MM.1S (cell line): ENCODE measurements around the gene CHN2.

Experiments used
- EZH2 ChIP-seq: fragments of 300-600 bp; sonication (generic); optimal IDR thresholded peaks from 2 replicates; pipeline ENCODE3; 2017; ENCODE audit warnings: low read depth, mild to moderate bottlenecking, antibody characterized with exemption, low read length, mixed read lengths
- EZH2phosphoT487 ChIP-seq: fragments of 300-600 bp; sonication (generic); IDR thresholded peaks from 2 replicates; pipeline ENCODE4 v1.6.1; 2018; ENCODE audit warnings: antibody characterized with exemption, low read length
- TF ChIP-seq, protein P1 (sequence below): fragments of 300-600 bp; sonication (generic); IDR thresholded peaks from 2 replicates; pipeline ENCODE4 v1.5.1; 2016; ENCODE audit warnings: antibody characterized with exemption, low read length, mixed read lengths

DNA sequence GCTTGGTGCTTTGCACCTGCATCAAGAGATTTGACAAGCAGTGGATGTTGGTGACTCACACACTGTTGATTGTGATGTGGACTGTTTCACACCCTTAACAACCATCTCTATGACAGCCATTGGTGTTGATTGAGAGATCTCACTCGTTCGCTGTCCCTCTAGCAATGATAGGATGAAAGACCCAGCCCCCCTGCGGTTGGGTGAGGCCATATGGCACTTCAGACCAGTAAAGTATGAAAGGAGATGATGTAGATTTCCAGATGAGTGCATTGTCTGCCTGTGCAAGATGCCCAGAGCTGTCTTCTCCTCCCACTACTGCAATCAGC lies 230.4 kb downstream of the CHN2 start:
- TF ChIP-seq, protein P1, sequence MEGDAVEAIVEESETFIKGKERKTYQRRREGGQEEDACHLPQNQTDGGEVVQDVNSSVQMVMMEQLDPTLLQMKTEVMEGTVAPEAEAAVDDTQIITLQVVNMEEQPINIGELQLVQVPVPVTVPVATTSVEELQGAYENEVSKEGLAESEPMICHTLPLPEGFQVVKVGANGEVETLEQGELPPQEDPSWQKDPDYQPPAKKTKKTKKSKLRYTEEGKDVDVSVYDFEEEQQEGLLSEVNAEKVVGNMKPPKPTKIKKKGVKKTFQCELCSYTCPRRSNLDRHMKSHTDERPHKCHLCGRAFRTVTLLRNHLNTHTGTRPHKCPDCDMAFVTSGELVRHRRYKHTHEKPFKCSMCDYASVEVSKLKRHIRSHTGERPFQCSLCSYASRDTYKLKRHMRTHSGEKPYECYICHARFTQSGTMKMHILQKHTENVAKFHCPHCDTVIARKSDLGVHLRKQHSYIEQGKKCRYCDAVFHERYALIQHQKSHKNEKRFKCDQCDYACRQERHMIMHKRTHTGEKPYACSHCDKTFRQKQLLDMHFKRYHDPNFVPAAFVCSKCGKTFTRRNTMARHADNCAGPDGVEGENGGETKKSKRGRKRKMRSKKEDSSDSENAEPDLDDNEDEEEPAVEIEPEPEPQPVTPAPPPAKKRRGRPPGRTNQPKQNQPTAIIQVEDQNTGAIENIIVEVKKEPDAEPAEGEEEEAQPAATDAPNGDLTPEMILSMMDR = no peak
- TF ChIP-seq EZH2 (no peak), EZH2phosphoT487 (no peak)
